ENCODE measurements around the gene DPYSL4. TPM values are rescaled to one million over a fixed set of nuclear protein-coding genes. Genes with fewer than 3 reads are reported as not detected.
A peak's percentile ranks its signal among the peaks of the same experiment; 100 is the strongest.

DPYSL4 gene
- total and polyA plus RNA-seq, 2 experiments from 2014 or later: 2.1 TPM

- no peaks in the 10 kb centered on the region for H3K9me2 ChIP-seq (ENCODE audit: insufficient read depth)
- no peaks in the 10 kb centered on the region for H3F3A ChIP-seq (ENCODE audit: insufficient read depth)
- peak overlapping the region; percentile 5 for H3K4me3 ChIP-seq
- H2AFZ ChIP-seq: 0 out of 2 replicates have a peak overlapping the region, but pooled peaks have one; percentile 8
- peak; percentile 39 for DNase-seq
- no peak overlapping the region for H3K27ac ChIP-seq
- TF ChIP-seq EZH2 (IDR thresholded peaks at IDR 0.05; ENCODE audit: insufficient read depth, poor library complexity, severe bottlenecking) (peak; percentile 85), EZH2phosphoT487 (IDR thresholded peaks at IDR 0.05; ENCODE audit: insufficient read depth, low read depth) (no peak)
- H3K36me3 ChIP-seq (ENCODE audit: low read depth): no peaks in the 10 kb centered on the region
- in situ Hi-C loops (cut with MboI): no loop called here
- no peak overlapping the region for H3K4me2 ChIP-seq (ENCODE audit: unreplicated experiment)
- H3K9me3 ChIP-seq (ENCODE audit: low read depth): no peaks in the 10 kb centered on the region
- H3K9ac ChIP-seq: no peak overlapping the region
- H3K4me1 ChIP-seq (ENCODE audit: insufficient read depth): no peaks in the 10 kb centered on the region; the same call in 1 of the 2 replicates
- peaks cover 30% of the 10 kb centered on the region for H3K27me3 ChIP-seq (replicated peaks; ENCODE audit: insufficient read depth)
- H4K20me1 ChIP-seq (ENCODE audit: insufficient read depth): no peaks in the 10 kb centered on the region
- 1 to 6% methylated on average over 28 to 57 of the region's 58 CpGs for WGBS, 2 experiments (ENCODE audit: low coverage in 1 of 2, low lambda C conversion rate in 2 of 2, missing lambda C conversion rate in 2 of 2)
- H3K79me2 ChIP-seq (ENCODE audit: insufficient read depth): no peaks in the 10 kb centered on the region
These were observed 836 bp downstream of the DPYSL4 start for GRCh38 chr10:132187430-132188138.

- no peaks in the 10 kb centered on the region for H3K79me2 ChIP-seq (ENCODE audit: insufficient read depth)
- H3F3A ChIP-seq (ENCODE audit: insufficient read depth): no peaks in the 10 kb centered on the region
- no peak overlapping the region for H2AFZ ChIP-seq
- peaks cover 30% of the 10 kb centered on the region for H3K27me3 ChIP-seq (replicated peaks; ENCODE audit: insufficient read depth)
- H3K36me3 ChIP-seq (ENCODE audit: low read depth): no peaks in the 10 kb centered on the region
- no peak overlapping the region for H3K9ac ChIP-seq
- 35 to 42% methylated on average over 13 of the region's 13 CpGs for WGBS, 2 experiments (ENCODE audit: low coverage in 1 of 2, low lambda C conversion rate in 2 of 2, missing lambda C conversion rate in 2 of 2)
- H3K4me1 ChIP-seq (ENCODE audit: insufficient read depth): no peaks in the 10 kb centered on the region; the same call in 1 of the 2 replicates
- TF ChIP-seq EZH2 (IDR thresholded peaks at IDR 0.05; ENCODE audit: insufficient read depth, poor library complexity, severe bottlenecking) (no peak), EZH2phosphoT487 (IDR thresholded peaks at IDR 0.05; ENCODE audit: insufficient read depth, low read depth) (no peak)
- H3K9me2 ChIP-seq (ENCODE audit: insufficient read depth): no peaks in the 10 kb centered on the region
- no peak overlapping the region for H3K27ac ChIP-seq
- no peaks in the 10 kb centered on the region for H4K20me1 ChIP-seq (ENCODE audit: insufficient read depth)
- in situ Hi-C loops (cut with MboI): no loop called here
- no peak overlapping the region for H3K4me3 ChIP-seq
- H3K9me3 ChIP-seq (ENCODE audit: low read depth): no peaks in the 10 kb centered on the region
- no peak overlapping the region for H3K4me2 ChIP-seq (ENCODE audit: unreplicated experiment)
- DNase-seq: peak; percentile 14
These were observed 1.6 kb downstream of the DPYSL4 start for GRCh38 chr10:132188331-132188730.

GRCh38 chr10:132189016-132189415 lies 2.3 kb downstream of the DPYSL4 start:
- 73 to 85% methylated on average over 16 of the region's 16 CpGs for WGBS, 2 experiments (ENCODE audit: low coverage in 1 of 2, low lambda C conversion rate in 2 of 2, missing lambda C conversion rate in 2 of 2)
- TF ChIP-seq EZH2 (IDR thresholded peaks at IDR 0.05; ENCODE audit: insufficient read depth, poor library complexity, severe bottlenecking): no peak
- no peak for TF ChIP-seq EZH2phosphoT487 (IDR thresholded peaks at IDR 0.05; ENCODE audit: insufficient read depth, low read depth)
- H3K36me3 ChIP-seq (ENCODE audit: low read depth): no peaks in the 10 kb centered on the region
- no peak overlapping the region for H3K4me3 ChIP-seq
- H3K79me2 ChIP-seq (ENCODE audit: insufficient read depth): no peaks in the 10 kb centered on the region
- H4K20me1 ChIP-seq (ENCODE audit: insufficient read depth): no peaks in the 10 kb centered on the region
- in situ Hi-C loops (cut with MboI): no loop called here
- H3K9me2 ChIP-seq (ENCODE audit: insufficient read depth): no peaks in the 10 kb centered on the region
- H3K9ac ChIP-seq: no peak overlapping the region
- no peak overlapping the region for H3K4me2 ChIP-seq (ENCODE audit: unreplicated experiment)
- no peaks in the 10 kb centered on the region for H3K9me3 ChIP-seq (ENCODE audit: low read depth)
- H3K27me3 ChIP-seq (replicated peaks; ENCODE audit: insufficient read depth): peaks cover 30% of the 10 kb centered on the region
- DNase-seq: no peak
- no peak overlapping the region for H3K27ac ChIP-seq
- H2AFZ ChIP-seq: no peak overlapping the region
- H3K4me1 ChIP-seq (ENCODE audit: insufficient read depth): no peaks in the 10 kb centered on the region; the same call in 1 of the 2 replicates
- no peaks in the 10 kb centered on the region for H3F3A ChIP-seq (ENCODE audit: insufficient read depth)

- Histone ChIP-seq H3K9me2 (ENCODE audit: insufficient read depth) (no peaks in the 10 kb centered on the region), H3K27me3 (replicated peaks; ENCODE audit: insufficient read depth) (peaks cover 24% of the 10 kb centered on the region), H3K27ac (no peak overlapping the region), H3K79me2 (ENCODE audit: insufficient read depth) (no peaks in the 10 kb centered on the region), H2AFZ (no peak overlapping the region), H3K9me3 (ENCODE audit: low read depth) (no peaks in the 10 kb centered on the region), H3K4me1 (ENCODE audit: insufficient read depth) (no peaks in the 10 kb centered on the region; the same call in 1 of the 2 replicates), H3K9ac (no peak overlapping the region), H3K36me3 (ENCODE audit: low read depth) (no peaks in the 10 kb centered on the region), H4K20me1 (ENCODE audit: insufficient read depth) (no peaks in the 10 kb centered on the region), H3K4me3 (no peak overlapping the region), H3F3A (ENCODE audit: insufficient read depth) (no peaks in the 10 kb centered on the region), H3K4me2 (ENCODE audit: unreplicated experiment) (no peak overlapping the region)
- in situ Hi-C loops (cut with MboI): no loop called here
- TF ChIP-seq EZH2 (IDR thresholded peaks at IDR 0.05; ENCODE audit: insufficient read depth, poor library complexity, severe bottlenecking) (no peak), EZH2phosphoT487 (IDR thresholded peaks at IDR 0.05; ENCODE audit: insufficient read depth, low read depth) (no peak)
- DNase-seq: no peak
- 67% methylated on average over 17 of the region's 17 CpGs for WGBS, 2 experiments (ENCODE audit: low coverage in 1 of 2, low lambda C conversion rate in 2 of 2, missing lambda C conversion rate in 2 of 2)
These were observed 3.2 kb downstream of the DPYSL4 start for GRCh38 chr10:132189810-132190422.

Measured in GM23248 (cell line).